Sciatic nerve (tissue), 2 donors: ENCODE data around the gene RNF41. TPM values are rescaled to one million over a fixed set of nuclear protein-coding genes. Genes with fewer than 3 reads are reported as not detected.
"Not testable (repeated sequence)": the region's sequence is repeated elsewhere in the genome, so short reads cannot be mapped to it uniquely, and the experiment has no call there.

Source experiments
- ATAC-seq: fragments of 200-7000 bp; cut with Tn5 transposase; one replicate; pipeline ENCODE4 v1.9.1; 2020; ENCODE audit warnings: mild to moderate bottlenecking, moderate library complexity
- DNase-seq: peaks from one replicate; pipeline ENCODE4 v3.0.0-alpha.2; 2020; ENCODE audit warnings: low spot score
- intact Hi-C: fragments of 100-400 bp; cut with DNase I; formaldehyde crosslinking; loops from one replicate; pipeline ENCODE4 v1.14.2; 2022
- total RNA-seq: library from RNA; stranded (reverse); fragmentation: NEBNext Ultra II Directional; extraction: Animal tissue kit (Norgen Biotek cat#: 25700); gene quantifications from one replicate; pipeline ENCODE4 v1.2.1, GENCODE V29; 2021
- donor health status: DM: no; HTN: no; CAD: no.
- donor health status: DM: no; HTN: no; CAD: no.

The RNF41 gene
- total RNA-seq: 40.7 TPM

DNA sequence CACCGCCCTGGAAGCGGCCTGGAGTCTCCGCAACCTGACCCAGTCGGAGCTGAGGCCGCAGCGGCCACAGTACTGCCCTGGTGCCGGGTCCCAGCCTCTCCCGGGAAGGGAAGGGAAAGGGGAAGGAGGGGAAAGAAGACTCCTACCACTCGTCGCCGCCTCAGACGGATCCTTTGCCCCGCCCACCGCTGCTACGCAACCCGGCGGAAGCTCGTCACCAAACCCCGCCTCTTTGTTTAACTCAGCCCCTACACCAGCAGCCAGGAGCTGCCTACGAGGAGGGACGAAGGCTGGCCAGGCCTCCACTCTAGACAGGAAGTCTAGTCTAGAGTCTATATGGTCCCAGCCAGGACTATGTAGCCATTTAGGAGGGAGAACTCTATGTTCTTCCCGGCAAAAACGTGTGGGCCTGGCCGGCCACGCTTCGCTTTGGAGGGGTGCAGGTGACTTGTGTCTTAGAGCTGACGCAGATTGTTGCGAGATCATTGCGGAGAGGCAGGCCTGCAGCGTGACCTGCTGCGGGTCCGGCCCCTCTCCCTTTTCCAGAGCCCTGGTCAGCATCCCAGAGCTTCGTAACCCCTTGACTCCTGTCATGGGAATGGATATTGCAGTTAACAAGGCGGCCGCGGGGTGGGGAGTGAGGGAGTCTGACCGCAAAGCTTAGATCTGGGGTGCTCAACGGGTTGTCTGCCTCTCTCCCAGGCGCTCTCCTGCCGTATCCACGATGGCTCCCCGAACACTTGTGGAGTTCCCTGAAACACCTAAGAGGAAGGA, at the start of gene RNF41:
Gene RNF41 (minus strand): TSS at position 166 of the 774 bp plus-strand sequence. CDS start 7,875 bp downstream, outside the sequence.
- intact Hi-C loops: no loop called here
- ATAC-seq (peak; percentile 95), DNase-seq (peak; percentile 99)

DNA sequence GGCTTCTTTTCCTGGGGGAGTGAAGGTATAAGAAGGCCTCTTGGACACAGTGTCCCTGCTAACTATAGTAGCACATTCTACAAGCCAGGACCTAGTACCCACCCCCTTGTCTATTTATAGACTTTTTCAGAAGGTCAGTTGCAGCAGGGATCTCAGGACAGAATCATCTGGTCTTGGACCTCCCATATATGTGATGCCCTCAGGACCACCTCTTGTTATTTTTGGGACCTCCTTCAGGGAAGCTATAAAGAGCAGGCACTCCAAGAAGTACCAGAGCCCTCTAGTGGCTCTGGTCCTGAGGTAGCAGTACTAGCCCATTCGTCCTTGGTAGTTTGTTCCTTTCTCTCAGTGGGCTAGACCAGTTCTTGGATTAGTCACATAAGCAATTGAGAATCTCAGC, 49.3 kb upstream of the RNF41 start:
- intact Hi-C loops: no loop called here
- DNase-seq (no peak), ATAC-seq (no peak)

DNA sequence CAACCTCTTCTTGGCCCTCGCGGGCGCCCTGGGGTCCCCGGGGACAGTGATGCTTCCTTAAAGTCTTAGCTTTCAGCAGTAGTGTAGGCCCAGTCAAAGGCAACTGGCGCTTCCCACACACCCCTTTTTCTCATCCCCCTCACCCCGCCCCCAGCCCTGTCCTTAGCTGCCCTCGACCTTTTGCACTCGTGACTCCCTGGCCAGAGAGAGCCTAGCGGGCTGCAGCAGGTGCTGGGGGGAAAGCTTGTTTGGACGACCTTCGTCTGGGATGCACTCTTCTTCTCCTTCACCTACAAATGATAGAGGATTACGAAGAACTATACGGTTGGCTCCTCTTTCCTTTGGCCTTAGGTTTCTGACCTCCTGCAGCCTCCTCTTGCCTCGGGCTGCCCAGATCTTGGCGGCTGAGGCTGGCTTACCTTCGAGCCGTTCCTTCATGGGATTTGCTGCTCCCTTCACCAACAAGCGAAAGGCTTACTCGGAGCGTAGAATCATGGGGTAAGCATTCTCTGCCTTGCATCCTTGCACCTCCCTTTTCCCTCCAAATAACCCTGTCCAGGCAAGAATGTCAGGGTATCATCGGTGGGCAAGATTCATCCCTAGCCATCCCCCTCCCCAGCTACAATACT, 45.8 kb upstream of the RNF41 start:
- ATAC-seq (peak; percentile 27), DNase-seq (peak; percentile 72)
- intact Hi-C loops: no loop called here

DNA sequence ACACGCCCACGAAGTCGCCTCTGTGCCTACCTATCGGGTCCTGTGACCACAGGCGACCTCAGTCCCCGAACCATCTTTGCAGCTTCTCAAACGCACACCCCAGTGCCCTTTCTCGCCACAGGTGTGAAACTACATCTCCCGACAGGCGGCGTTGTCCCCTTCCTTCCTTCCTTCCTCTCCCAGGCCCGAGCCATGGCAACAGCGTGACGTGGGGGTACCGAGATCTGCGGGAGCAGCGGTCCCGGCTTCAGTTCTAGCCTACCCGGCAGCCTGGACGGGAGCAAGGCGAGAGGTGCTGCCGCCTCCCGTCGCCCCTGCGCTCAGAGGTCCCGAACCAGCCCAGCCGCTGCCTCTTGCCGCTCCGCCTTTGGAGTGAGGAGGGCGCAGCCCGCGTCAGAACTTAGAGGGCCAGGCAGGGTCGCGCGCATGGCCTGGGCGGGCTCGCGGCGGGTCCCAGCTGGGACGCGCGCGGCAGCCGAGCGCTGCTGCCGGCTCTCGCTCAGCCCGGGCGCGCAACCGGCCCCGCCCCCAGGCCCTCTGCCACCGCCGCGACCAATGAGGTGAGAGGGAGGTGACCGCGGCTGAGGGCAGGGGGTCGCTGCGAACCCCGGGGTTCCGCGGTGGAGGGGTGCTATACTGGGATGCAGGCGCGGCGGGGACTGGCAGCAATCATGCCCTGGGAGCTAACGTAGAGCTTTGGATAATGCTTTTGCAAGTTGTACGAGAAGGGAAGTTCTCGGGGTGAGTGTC, 45.1 kb upstream of the RNF41 start, which contains the start of gene COQ10A:
Gene COQ10A (plus strand): TSS at position 250 of the 750 bp plus-strand sequence. CDS start 177 bp downstream, at position 427.
- DNase-seq (peak; percentile 95), ATAC-seq (peak; percentile 95)
- intact Hi-C loops: no loop called here

DNA sequence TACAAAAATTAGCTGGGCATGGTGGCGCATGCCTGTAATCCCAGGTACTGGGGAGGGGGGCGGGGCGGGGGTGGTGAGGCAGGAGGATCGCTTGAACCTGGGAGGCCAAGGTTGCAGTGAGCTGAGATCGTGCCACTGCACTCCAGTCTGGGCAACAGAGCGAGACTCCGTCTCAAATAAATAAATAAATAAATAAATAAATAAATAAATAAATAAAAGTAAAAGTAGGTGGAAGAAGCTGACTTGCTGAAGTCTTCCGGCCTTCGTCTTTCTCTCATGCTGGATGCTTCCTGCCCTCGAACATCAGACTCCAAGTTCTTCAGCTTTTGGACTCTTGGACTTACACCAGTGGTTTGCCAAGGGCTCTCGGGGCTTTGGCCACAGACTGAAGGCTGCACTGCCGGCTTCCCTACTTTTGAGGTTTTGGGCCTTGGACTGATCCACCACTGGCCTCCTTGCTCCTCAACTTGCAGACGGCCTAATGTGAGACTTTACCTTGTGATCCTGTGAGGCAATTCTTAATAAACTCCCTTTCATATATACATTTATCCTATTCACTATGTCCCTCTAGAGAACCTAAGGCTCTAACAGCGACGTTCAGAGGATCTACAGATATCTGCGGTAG, 44.5 kb upstream of the RNF41 start:
- intact Hi-C loops, DNase-seq, ATAC-seq: not testable (repeated sequence)

DNA sequence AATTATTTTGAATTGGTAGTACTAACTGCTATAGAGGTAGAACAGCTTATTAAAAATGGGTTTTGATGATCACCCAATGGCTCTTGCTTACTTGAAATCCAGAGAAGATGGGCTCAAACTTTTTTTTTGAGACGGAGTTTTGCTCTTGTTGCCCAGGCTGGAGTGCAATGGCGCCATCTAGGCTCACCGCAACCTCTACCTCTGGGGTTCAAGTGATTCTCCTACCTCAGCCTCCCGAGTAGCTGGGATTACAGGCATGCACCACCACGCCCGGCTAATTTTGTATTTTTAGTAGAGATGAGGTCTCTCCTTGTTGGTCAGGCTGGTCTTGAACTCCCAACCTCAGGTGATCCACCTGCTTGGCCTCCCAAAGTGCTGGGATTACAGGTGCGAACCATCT, 41.2 kb upstream of the RNF41 start:
- ATAC-seq, DNase-seq, intact Hi-C loops: not testable (repeated sequence)

DNA sequence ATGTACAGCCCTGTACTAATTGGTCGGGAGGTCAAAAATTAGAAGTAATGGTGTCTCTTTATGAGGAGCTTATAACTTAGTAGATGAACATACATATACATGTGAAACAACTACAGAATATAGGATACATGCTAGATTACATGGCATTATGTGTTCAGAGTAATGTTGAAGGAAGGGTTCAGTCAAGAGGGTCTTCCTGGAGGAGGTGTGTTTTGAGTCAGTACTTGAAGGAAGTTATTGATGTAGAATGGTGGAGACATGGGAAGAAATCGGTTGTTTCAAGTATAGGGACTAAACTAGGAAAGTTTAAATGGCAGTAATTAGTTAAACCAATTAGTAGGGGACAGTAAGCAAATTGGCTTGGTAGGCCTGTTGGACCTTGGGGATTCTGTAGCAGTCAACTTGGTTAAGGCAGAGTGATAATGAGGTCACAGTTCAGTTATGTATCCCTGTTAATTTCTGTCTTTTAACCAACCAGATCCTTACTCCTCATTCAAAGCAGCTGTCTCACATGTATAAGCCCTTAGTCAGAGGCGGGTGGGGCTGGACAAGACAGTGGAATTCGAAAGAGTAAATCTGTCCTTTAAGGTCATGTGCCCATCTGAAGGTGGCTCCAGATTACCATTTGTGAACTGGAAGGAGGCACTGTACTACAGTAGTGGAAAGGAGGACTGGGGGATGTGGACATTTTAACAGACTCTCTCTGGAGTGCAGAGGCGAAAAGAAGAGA, 39.9 kb upstream of the RNF41 start:
- DNase-seq (no peak), ATAC-seq (no peak)
- intact Hi-C loops: no loop called here

DNA sequence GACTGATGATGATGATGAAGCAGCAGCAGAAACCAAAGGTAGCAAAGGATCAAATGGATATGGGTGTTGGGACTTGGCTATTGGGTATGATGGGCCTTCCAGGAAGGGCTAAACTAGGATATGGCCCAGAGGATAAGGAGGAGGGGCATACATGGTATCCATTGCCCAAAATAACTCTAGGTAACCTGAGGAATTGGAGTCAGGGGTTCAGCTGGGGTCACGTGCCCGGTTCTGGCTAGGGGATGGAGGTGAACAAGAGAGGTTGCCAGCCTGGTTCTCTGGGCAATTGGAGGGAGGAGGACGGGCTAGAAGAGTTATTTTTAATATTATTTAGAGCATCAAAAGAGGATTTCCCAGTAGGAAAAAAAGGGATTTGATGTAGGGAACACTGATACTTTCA, 39.2 kb upstream of the RNF41 start:
- intact Hi-C loops: no loop called here
- ATAC-seq: no peak
- no peak for DNase-seq

DNA sequence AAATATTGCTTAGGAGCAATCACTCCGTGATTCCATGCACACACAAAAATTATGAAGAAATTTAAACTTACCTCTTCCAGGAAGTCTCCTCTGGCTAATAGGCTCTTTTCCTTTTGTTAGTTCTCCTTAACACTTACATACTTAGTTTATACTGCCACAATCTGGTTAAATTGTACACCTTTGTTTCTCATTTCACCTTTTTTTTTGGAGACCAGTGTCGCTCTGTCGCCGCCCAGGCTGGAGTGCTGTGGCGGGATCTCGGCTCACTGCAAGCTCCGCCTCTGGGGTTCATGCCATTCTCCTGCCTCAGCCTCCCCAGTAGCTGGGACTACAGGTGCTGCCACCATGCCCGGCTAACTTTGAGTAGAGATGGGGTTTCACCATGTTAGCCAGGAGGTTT, 38.7 kb upstream of the RNF41 start:
- DNase-seq (no peak), ATAC-seq (no peak)
- intact Hi-C loops: no loop called here

DNA sequence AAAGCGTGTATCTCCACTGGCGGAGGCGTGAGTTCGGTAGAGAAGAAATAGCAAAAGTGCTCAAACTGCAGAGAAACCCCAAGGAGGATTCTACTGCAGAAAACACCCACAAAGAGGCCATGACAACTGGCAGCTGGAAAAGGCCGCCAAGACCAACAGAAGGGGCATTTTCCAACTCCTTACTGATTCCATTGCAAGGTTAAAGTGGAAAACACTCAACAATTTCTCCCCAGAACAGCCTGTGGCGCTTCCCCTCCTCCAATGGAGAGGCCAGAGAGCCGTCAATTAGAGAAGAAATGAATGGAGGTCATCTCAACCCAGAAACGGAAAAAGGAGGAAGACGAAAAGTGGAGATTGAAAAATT, 37.1 kb upstream of the RNF41 start:
- ATAC-seq: no peak
- intact Hi-C loops: no loop called here

DNA sequence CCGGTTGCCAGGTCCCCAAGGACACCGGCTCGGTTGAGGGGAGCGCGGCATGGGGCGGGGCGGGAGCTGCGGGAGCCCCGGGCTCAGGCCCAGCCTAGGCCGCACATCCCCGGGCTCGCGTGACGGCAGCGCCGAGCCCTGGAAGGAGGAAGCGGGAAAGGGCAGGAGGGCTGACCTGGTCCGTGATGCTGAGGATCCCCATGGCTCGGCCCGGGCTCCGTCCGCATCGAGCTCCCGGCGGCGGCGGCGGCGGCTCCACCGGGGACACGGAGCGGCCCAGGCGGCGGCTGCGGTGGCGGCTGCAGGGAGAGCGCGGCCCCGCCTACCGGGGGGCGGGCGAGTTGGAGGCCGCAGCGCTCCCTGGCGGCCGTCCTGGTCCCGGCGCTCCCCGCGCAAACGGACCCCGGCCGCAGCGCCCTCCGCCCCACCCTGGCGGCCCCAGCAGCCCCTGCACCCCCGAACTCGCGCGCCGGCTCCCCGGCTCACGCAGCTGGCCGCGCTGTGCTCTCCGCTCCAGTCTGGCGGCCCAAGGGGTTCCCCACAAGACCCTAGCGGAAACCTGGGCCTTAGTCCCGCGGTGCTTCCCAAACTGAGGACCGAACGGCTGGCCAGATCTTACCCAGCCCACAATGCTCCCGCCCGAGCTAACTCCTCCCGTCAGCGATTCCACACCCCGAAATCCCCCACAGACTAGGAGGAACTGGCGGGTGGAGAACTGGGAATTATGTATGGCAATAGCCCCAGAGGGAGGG, 36.5 kb upstream of the RNF41 start, which contains the start of gene ANKRD52:
Gene ANKRD52 (minus strand): TSS at position 317 of the 752 bp plus-strand sequence. CDS start 115 bp downstream, at position 202.
- ATAC-seq: peak; percentile 87
- peak; percentile 86 for DNase-seq
- intact Hi-C loops: no loop called here

More for the DNA sequence above, 37.1 kb upstream of the RNF41 start:
- no peak for DNase-seq

DNA sequence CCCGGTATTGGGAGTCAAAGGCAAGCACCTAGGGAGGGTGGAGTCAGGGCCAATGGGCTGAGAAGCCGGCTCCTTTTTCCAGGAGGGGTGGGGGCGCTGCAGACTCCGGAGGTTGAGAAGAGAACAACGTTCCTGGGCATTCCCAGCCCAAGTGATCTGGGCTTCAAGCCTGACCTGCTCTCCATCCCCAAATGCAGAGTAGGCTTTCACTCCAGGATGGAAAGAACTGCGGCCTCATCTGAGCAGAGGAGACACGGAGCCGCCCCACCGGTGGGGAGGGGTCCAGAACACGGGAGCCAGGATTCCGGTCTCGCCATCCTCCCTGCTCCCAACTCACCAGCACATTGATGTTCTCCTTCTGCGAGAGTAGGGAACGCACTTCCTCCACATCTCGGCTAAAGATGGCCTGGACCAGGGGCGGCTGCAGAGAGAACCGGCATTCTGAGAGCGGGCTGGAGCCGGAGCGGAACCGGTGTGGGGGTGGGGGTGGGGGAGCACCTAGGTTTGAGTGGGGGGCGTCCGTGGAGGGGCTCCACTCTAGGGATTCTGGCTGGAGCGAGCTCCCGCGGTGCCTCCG, 35.9 kb upstream of the RNF41 start:
- ATAC-seq (no peak), DNase-seq (no peak)
- intact Hi-C loops: no loop called here

DNA sequence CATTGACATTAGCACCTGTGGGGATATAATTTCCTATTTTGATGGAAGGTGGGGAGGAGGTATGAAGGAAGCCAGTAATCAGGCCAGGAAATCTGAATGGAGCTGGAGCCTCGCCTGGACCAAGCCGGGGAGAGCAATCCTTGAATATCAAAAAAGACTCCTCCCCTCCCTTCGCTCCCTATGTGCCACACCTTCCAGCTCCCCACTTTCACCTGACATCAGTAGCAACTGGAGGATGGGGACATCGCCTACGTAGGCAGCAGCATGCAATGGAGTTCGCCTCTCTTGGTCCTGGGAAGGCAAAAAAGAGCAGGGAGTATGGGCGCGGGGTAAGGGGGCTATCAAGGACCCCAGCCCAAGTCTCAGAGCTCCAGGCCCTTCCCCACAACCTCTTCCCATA, 35.3 kb upstream of the RNF41 start:
- DNase-seq (no peak), ATAC-seq (no peak)
- intact Hi-C loops: no loop called here

DNA sequence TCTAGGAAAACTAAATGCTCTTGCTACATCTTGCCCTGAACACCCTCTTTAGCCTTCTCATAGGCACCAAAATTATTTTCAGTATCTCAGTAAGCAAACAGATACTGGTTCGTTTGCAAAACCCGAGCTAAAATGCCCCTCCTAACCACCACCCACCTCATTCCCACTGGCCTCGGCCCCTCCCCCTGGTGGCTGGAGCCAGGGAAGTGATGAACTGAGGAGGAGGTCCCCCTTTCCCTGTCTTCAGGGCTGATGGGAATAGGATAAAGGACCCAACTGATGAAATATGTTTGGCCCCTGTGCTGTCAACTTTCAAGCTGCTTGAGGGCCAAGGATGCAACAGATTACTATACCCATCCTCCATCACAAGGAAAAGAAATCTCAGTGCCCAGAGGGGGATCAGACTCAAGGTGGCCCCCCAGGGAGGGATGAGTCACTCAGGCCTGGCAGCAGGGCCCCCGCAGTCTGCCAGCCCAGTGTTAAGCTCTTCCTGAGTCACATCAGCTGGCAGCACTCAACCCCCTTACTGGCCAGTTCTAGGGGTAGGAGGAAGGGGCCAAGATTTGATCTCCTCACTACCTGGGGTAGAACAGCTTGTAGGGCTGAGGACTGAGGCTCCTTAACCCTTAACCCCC, 34.7 kb upstream of the RNF41 start:
- intact Hi-C loops: no loop called here
- no peak for DNase-seq
- no peak for ATAC-seq

DNA sequence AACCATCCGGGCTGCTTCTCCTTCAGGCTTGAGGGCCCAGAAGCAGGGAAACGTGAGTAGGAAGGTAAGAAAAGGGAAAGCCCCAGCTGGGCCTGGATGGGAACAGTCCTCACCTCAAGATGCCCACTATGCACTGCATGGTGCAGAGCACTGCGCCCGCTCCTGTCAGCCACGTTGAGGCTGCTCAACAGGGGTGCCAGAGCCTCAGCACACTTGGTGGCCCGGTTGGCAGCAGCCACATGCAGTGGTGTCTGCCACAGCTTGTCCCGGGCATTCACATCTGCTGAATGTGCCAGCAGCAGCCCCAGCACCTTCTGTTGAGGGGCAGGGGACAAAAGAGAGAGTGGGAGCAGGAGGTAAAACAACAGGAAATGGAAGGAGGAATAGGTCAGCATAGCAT, 33.9 kb upstream of the RNF41 start:
- DNase-seq: no peak
- ATAC-seq: no peak
- intact Hi-C loops: no loop called here

DNA sequence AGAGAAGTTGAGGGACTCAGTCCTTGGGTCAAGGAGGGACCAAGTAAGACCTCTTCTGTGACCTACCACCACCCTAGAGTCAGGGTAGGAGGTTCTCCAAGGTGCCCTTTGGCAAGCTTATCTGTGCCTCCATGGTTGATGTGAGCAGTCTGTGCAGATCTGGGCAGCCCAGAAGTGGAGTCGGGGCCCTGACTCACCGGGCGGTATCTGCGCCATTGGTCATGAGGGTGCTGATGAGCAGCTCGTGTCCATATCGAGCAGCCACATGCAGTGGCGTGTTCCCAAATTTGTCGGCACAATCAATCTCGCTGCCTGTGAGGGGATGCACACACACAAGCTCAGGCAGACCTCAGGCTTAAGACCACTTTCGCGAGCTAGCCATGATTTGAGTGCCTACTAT, 31.4 kb upstream of the RNF41 start:
- ATAC-seq: no peak
- DNase-seq: no peak
- intact Hi-C loops: no loop called here

DNA sequence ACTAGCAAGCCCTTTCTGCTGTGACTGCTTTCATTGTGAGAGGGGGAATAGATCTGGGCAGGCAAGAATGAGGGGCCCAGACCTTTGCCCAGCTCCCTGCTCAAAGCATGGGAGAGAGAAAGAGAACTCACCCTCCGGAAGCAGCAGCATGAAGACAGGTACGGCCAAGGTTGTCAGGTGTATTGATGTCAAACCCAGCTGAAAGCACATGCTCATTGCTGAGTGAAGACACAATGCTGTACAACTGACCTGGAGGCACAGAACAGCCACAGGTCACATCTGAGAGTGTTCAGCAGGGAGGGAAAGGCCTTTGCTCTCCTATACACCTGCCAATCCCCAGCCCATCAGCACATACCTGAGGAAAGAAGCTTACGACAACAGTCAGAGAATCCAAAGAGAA, 30.9 kb upstream of the RNF41 start:
- DNase-seq: no peak
- intact Hi-C loops: no loop called here
- no peak for ATAC-seq
